HEK293 (cell line): Measurements from ENCODE around the gene MCOLN1.

ENCODE experiments used
- HOXC10 ChIP-seq: sonication (generic); formaldehyde crosslinking; IDR thresholded peaks from 2 replicates; pipeline ENCODE4 v1.8.1; 2023; ENCODE audit warnings: mild to moderate bottlenecking, missing genetic modification reagents
- MYNN ChIP-seq: fragments of 450-650 bp; formaldehyde crosslinking; IDR thresholded peaks from 2 replicates; pipeline ENCODE4 v1.5.1; 2016; ENCODE audit warnings: missing biosample characterization, missing genetic modification characterization, borderline replicate concordance
- SETDB1 ChIP-seq: IDR thresholded peaks from one replicate; pipeline ENCODE4 v1.6.1; 2017; ENCODE audit warnings: mild to moderate bottlenecking, low read length, moderate library complexity, mixed read lengths; ENCODE audit not compliant: insufficient read length
- TSHZ1 ChIP-seq: fragments of 450-650 bp; formaldehyde crosslinking; IDR thresholded peaks from 2 replicates; pipeline ENCODE4 v1.5.1; 2016; ENCODE audit warnings: missing biosample characterization, missing genetic modification characterization, borderline replicate concordance
- YY1 ChIP-seq: fragments of 450-650 bp; formaldehyde crosslinking; IDR thresholded peaks from 2 replicates; pipeline ENCODE4 v1.5.1; 2018; ENCODE audit warnings: missing biosample characterization, missing genetic modification characterization
- ZBTB26 ChIP-seq: fragments of 450-650 bp; formaldehyde crosslinking; optimal IDR thresholded peaks from 2 replicates; pipeline ENCODE3; 2016; ENCODE audit warnings: missing biosample characterization, mild to moderate bottlenecking, missing genetic modification characterization
- ZBTB6 ChIP-seq: fragments of 450-650 bp; formaldehyde crosslinking; IDR thresholded peaks from 2 replicates; pipeline ENCODE4 v1.5.1; 2017; ENCODE audit warnings: missing biosample characterization, missing genetic modification characterization
- ZIC2 ChIP-seq: fragments of 450-650 bp; formaldehyde crosslinking; IDR thresholded peaks from 2 replicates; pipeline ENCODE4 v1.5.1; 2016; ENCODE audit warnings: missing biosample characterization, missing genetic modification characterization
- ZNF114 ChIP-seq: fragments of 450-650 bp; formaldehyde crosslinking; IDR thresholded peaks from 2 replicates; pipeline ENCODE4 v1.5.0; 2017; ENCODE audit warnings: missing biosample characterization, missing genetic modification characterization
- ZNF140 ChIP-seq: fragments of 450-650 bp; formaldehyde crosslinking; IDR thresholded peaks from 2 replicates; pipeline ENCODE4 v1.5.1; 2016; ENCODE audit warnings: missing biosample characterization, missing genetic modification characterization
- ZNF148 ChIP-seq: fragments of 450-650 bp; formaldehyde crosslinking; IDR thresholded peaks from 2 replicates; pipeline ENCODE4 v1.5.0; 2017; ENCODE audit warnings: missing biosample characterization, missing genetic modification characterization, borderline replicate concordance
- ZNF16 ChIP-seq: fragments of 450-650 bp; formaldehyde crosslinking; IDR thresholded peaks from 2 replicates; pipeline ENCODE4 v1.5.1; 2016; ENCODE audit warnings: low read depth, missing biosample characterization, missing genetic modification characterization
- ZNF248 ChIP-seq: fragments of 450-650 bp; formaldehyde crosslinking; IDR thresholded peaks from 2 replicates; pipeline ENCODE4 v1.5.1; 2017; ENCODE audit warnings: missing biosample characterization, missing genetic modification characterization
- ZNF280C ChIP-seq: fragments of 450-650 bp; formaldehyde crosslinking; IDR thresholded peaks from 2 replicates; pipeline ENCODE4 v1.5.1; 2016; ENCODE audit warnings: missing biosample characterization, missing genetic modification characterization
- ZNF341 ChIP-seq: fragments of 450-650 bp; formaldehyde crosslinking; IDR thresholded peaks from 2 replicates; pipeline ENCODE4; 2016; ENCODE audit warnings: low read depth, missing biosample characterization, missing genetic modification characterization
- ZNF391 ChIP-seq: fragments of 450-650 bp; formaldehyde crosslinking; IDR thresholded peaks from 2 replicates; pipeline ENCODE4 v1.5.1; 2016; ENCODE audit warnings: low read depth, missing biosample characterization, missing genetic modification characterization, borderline replicate concordance
- ZNF433 ChIP-seq: fragments of 450-650 bp; formaldehyde crosslinking; IDR thresholded peaks from 2 replicates; pipeline ENCODE4 v1.5.1; 2016; ENCODE audit warnings: missing biosample characterization, missing genetic modification characterization, low read depth
- ZNF488 ChIP-seq: fragments of 450-650 bp; formaldehyde crosslinking; IDR thresholded peaks from 2 replicates; pipeline ENCODE4 v1.5.1; 2016; ENCODE audit warnings: missing biosample characterization, missing genetic modification characterization
- ZNF548 ChIP-seq: fragments of 450-650 bp; formaldehyde crosslinking; IDR thresholded peaks from 2 replicates; pipeline ENCODE4 v1.5.1; 2016; ENCODE audit warnings: missing biosample characterization, missing genetic modification characterization
- ZNF560 ChIP-seq: fragments of 450-650 bp; formaldehyde crosslinking; IDR thresholded peaks from 2 replicates; pipeline ENCODE4 v1.5.1; 2017; ENCODE audit warnings: missing biosample characterization, missing genetic modification characterization, borderline replicate concordance
- ZNF561 ChIP-seq: fragments of 450-650 bp; IDR thresholded peaks from 2 replicates; pipeline ENCODE4 v1.5.1; 2018; ENCODE audit warnings: missing biosample characterization, missing genetic modification characterization, borderline replicate concordance
- ZNF624 ChIP-seq: fragments of 450-650 bp; formaldehyde crosslinking; IDR thresholded peaks from 2 replicates; pipeline ENCODE4 v1.5.1; 2017; ENCODE audit warnings: missing biosample characterization, missing genetic modification characterization
- ZNF664 ChIP-seq: fragments of 450-650 bp; formaldehyde crosslinking; IDR thresholded peaks from 2 replicates; pipeline ENCODE4 v1.5.1; 2016; ENCODE audit warnings: missing biosample characterization, missing genetic modification characterization
- ZNF843 ChIP-seq: fragments of 450-650 bp; formaldehyde crosslinking; IDR thresholded peaks from 2 replicates; pipeline ENCODE4 v1.5.1; 2016; ENCODE audit warnings: missing biosample characterization, missing genetic modification characterization
- ZXDB ChIP-seq: fragments of 450-650 bp; formaldehyde crosslinking; IDR thresholded peaks from 2 replicates; pipeline ENCODE4 v1.5.1; 2016; ENCODE audit warnings: missing biosample characterization, missing genetic modification characterization

MCOLN1 gene

GRCh38 chr19:7533925-7534480, 11.6 kb downstream of the MCOLN1 start (continued):
- TF ChIP-seq YY1: peak; percentile 88
- no peak for TF ChIP-seq ZNF843 (tag by site-specific recombination)
- no peak for TF ChIP-seq ZNF561 (tag by site-specific recombination)
- no peak for TF ChIP-seq ZNF391 (tag by site-specific recombination)
- no peak for TF ChIP-seq ZNF140 (tag by site-specific recombination)
- TF ChIP-seq ZNF148 (tag by site-specific recombination): no peak
- no peak for TF ChIP-seq SETDB1
- TF ChIP-seq ZNF341 (tag by site-specific recombination): peak; percentile 6; the same call in 1 of the 2 replicates
- TF ChIP-seq ZNF548 (tag by site-specific recombination): no peak
- TF ChIP-seq TSHZ1 (tag by site-specific recombination): no peak
- no peak for TF ChIP-seq HOXC10 (CRISPR knock-in tag)
- TF ChIP-seq ZNF488: no peak
- TF ChIP-seq ZNF624: no peak
- no peak for TF ChIP-seq ZNF280C (tag by site-specific recombination)
- no peak for TF ChIP-seq ZNF433 (tag by site-specific recombination)
- TF ChIP-seq ZNF560: no peak
- no peak for TF ChIP-seq ZBTB6 (tag by site-specific recombination)
- no peak for TF ChIP-seq ZNF248
- peak; percentile 48; the same call in 1 of the 2 replicates for TF ChIP-seq ZXDB (tag by site-specific recombination)
- peak; percentile 22; the same call in 1 of the 2 replicates for TF ChIP-seq ZIC2
- peak; percentile 27 for TF ChIP-seq ZBTB26 (tag by site-specific recombination)
- no peak for TF ChIP-seq ZNF16 (tag by site-specific recombination)
- TF ChIP-seq ZNF664 (tag by site-specific recombination): no peak
- TF ChIP-seq ZNF114: no peak
- TF ChIP-seq MYNN (tag by site-specific recombination): no peak
